Measurements from ENCODE around the gene TMEM175. TPM values are rescaled to one million over a fixed set of nuclear protein-coding genes. Genes with fewer than 3 reads are reported as not detected.
"Not testable (repeated sequence)": the region's sequence is repeated elsewhere in the genome, so short reads cannot be mapped to it uniquely, and the experiment has no call there.

TMEM175 gene
- total RNA-seq, 2 donors from 2014 or later: 36.9 to 43.6 TPM

DNA sequence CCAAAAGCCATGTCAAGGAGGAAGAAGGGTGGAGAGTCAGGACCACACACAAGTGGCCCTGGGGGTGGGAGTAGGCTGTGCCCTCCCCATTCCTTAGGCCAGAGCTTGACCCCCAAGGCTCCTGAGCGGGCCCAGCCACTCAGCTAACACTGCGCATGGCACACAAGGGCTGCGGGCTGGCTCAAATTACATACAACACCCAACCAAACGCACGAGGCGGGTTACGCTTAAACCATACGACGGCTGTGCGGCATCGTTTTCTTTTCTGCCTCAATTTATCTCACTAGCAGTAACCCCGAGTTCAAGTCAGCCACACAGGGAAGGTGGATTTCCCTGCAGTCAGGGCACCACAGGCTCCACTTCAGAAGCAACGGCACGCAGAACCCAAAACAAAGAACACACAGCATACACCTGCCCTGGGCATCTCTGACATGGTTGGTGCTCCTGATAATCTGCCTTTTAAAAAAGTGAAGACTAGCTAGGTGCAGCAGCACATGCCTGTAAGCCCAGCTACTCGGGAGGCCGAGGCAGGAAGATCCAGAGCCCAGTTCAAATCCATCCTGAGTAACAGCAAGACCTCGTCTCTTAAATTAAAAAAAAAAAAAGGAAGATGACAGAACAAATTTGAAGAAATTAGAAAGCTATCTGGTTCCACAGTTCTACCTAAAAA is 3.0 kb upstream of the TMEM175 start:
- H3K27me3 Mint-ChIP-seq: no peaks in the 10 kb centered on the region
- H3K27ac Mint-ChIP-seq: peak overlapping the region; percentile 60
- H3K4me1 Mint-ChIP-seq: peaks cover 44% of the 10 kb centered on the region
- H3K36me3 Mint-ChIP-seq (ENCODE audit: low read depth): no peaks in the 10 kb centered on the region
- ATAC-seq (no peak), DNase-seq (no peak)
- no peaks in the 10 kb centered on the region for H3K9me3 ChIP-seq (ENCODE audit: control insufficient read depth, low read length, poor library complexity, severe bottlenecking)
- no peak overlapping the region for H3K4me3 Mint-ChIP-seq

DNA sequence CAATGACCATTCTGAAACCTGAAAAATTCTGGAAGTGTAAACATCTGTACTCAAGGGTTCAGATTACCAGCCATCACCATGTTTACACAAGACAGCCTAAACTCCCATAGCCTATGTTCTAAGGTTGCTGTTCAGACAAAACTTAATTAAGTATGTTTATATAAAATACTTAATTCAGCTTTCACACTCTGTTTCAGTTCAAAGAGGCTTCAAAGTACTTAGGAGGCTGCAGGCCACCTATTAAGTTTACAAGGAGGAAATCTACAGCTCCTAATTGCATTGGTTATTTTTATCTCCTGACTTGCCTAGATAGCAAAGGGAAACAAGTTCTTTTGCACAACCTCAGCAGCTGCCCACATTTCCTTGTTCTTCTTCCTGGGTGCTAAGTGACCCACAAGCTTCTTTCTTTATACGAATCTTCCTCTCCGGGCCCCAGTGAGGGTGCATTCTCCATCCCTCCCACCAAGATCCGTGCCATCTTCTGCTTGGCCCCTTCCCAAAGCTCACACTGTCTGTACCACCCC is 2.2 kb upstream of the TMEM175 start:
- ATAC-seq: no peak
- Mint-ChIP-seq H3K4me1 (peaks cover 43% of the 10 kb centered on the region), H3K27me3 (no peaks in the 10 kb centered on the region), H3K4me3 (peak overlapping the region; percentile 96), H3K27ac (peak overlapping the region; percentile 96), H3K36me3 (ENCODE audit: low read depth) (no peaks in the 10 kb centered on the region)
- no peaks in the 10 kb centered on the region for H3K9me3 ChIP-seq (ENCODE audit: control insufficient read depth, low read length, poor library complexity, severe bottlenecking)
- no peak for DNase-seq

DNA sequence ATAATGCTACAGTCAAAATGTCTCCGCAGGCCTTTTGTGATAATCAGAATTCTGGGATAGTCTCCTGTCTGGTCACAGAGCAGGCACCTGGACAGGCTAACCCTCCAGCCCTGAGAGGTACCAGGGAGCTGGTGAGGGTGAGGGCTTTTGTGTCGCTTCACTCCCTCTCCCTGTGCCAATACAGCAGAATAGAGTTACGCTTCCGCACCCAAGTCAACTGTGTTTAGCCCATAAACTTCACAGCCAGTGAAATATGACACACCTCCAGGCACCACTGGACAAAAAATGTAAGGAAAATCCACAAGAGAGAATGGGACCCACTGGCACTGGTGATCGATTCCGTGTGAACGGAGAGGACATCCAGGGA is 1.4 kb upstream of the TMEM175 start:
- Mint-ChIP-seq H3K4me3 (peak overlapping the region; percentile 96), H3K36me3 (ENCODE audit: low read depth) (no peaks in the 10 kb centered on the region), H3K27ac (peak overlapping the region; percentile 96), H3K4me1 (peaks cover 39% of the 10 kb centered on the region), H3K27me3 (no peaks in the 10 kb centered on the region)
- no peak for ATAC-seq
- H3K9me3 ChIP-seq (ENCODE audit: control insufficient read depth, low read length, poor library complexity, severe bottlenecking): no peaks in the 10 kb centered on the region
- DNase-seq: no peak

DNA sequence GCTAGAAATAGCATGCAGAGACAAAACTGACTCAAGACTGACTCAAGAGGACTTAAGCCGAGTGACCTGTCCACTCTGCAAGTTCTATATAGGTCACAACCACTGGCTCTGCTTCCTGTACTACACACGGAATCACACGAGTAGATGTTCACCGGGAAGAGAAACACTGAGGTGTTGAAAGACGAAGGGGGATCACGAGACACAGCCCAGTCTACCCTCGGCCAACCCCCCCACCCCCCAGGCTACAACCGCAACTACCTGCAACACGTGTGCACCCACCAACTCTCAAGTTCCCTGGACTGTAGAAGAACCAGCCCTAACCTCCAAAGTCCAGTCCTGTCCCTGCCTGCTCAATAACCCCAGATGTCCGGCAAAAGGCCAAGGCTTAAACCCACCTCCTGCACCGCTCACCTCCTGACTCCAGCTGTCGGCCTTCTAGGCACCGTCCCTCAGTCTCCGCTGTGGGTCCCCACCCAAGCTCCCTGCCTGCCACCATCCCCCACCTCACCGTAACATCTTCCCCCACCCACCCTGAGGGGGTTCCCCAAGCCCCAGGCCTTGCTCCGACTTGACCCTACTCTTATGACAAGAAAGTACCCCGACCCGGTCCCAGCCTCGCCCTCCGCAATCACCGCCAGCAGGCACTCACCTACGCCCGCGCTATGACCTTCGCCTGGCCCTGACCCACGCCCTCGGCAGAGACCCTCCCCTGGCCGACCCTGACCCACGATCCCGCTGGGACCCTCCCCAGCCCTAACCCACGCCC is 883 bp upstream of the TMEM175 start:
- ATAC-seq (peak; percentile 8), DNase-seq (peak in 1 of 3 donors; percentile 21)
- H3K36me3 Mint-ChIP-seq (ENCODE audit: low read depth): no peaks in the 10 kb centered on the region
- H3K4me1 Mint-ChIP-seq: peaks cover 38% of the 10 kb centered on the region
- peak overlapping the region; percentile 96 for H3K4me3 Mint-ChIP-seq
- no peaks in the 10 kb centered on the region for H3K27me3 Mint-ChIP-seq
- H3K9me3 ChIP-seq (ENCODE audit: control insufficient read depth, low read length, poor library complexity, severe bottlenecking): no peaks in the 10 kb centered on the region
- H3K27ac Mint-ChIP-seq: peak overlapping the region; percentile 96

DNA sequence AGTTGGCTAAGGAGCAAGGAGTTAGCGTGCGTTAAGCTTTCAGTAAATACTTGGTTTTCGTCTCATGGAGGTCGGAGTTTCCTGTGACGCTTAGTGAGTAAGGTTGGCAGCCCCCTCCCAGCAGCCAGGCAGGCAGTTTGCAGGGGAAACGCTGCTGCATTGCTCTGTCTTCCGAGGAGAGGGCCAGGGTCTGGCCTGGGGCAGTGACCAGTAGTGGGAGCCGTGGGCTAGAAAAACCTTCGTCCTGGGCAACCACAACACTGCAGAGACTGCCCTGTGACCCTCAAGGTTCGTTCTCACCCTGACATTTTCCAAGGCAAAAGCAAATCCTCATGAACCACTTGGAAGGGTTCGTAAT is 432 bp downstream of the TMEM175 start:
- H3K4me1 Mint-ChIP-seq: peaks cover 38% of the 10 kb centered on the region
- H3K9me3 ChIP-seq (ENCODE audit: control insufficient read depth, low read length, poor library complexity, severe bottlenecking): no peaks in the 10 kb centered on the region
- ATAC-seq (no peak), DNase-seq (no peak)
- peak overlapping the region; percentile 96 for H3K27ac Mint-ChIP-seq
- no peaks in the 10 kb centered on the region for H3K36me3 Mint-ChIP-seq (ENCODE audit: low read depth)
- H3K27me3 Mint-ChIP-seq: no peaks in the 10 kb centered on the region
- peak overlapping the region; percentile 96 for H3K4me3 Mint-ChIP-seq

DNA sequence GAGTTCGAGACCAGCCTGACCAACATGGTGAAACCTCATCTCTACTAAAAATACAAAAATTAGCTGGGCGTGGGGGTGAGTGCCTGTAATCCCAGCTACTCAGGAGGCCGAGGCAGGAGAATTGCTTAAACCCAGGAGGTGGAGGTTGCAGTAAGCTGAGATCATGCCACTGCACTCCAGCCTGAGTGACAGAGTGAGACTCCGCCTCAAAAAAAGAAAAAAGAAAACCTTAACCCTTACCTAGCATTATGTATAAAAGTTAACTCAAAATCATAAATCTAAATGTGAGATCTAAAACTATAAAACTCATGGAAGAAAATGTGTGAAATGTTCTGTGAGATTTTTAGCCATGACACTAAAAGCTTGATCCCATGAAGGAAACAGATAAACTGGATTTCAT is 7.2 kb downstream of the TMEM175 start:
- H3K36me3 Mint-ChIP-seq (ENCODE audit: low read depth); H3K9me3 ChIP-seq (ENCODE audit: control insufficient read depth, low read length, poor library complexity, severe bottlenecking); DNase-seq; H3K27ac Mint-ChIP-seq; H3K4me3 Mint-ChIP-seq; H3K4me1 Mint-ChIP-seq; ATAC-seq; H3K27me3 Mint-ChIP-seq: not testable (repeated sequence)

DNA sequence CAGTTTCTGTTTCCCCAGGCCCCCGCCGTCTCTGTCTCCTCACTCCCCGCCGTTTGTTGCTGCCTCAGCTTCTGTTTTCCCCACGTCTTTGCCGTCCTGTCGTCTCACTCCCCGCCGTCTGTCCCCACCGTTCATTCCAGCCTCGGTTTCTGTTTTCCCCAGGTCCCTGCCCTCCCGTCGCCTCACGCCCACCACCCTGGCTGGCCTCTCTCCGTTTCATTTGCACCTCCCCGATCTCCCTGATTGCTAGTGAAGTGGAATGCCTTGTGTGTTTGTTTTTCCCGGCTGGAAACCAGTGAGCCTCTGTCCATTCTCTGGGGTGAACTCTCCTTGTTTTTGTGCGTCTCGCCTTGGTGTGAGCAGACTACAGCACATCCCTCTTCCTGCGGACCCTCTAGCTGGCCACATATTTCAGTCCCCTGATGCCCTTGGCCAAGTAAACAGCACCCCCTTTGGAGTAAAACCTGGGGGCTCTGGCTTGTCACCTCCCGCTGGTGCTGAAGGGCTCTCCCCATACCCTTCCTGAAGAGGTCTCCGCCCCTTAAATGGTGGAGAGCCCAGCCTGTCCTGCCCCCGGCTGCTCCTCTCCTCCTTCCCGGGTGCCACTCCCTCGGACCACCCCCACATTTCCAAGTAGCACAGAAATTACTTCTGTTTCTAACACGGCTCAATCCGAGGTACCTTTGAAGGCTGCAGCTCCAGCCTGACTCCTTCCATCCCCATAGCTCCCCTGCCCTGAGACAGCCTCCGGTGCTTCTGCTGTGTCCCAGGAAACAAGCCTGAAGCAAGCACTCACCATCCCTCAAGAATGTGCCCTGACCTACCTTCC is 13.2 kb downstream of the TMEM175 start:
- DNase-seq (no peak), ATAC-seq (no peak)
- H3K9me3 ChIP-seq (ENCODE audit: control insufficient read depth, low read length, poor library complexity, severe bottlenecking): no peaks in the 10 kb centered on the region
- Mint-ChIP-seq H3K4me1 (peaks cover 9% of the 10 kb centered on the region), H3K4me3 (no peak overlapping the region), H3K27me3 (no peaks in the 10 kb centered on the region), H3K36me3 (ENCODE audit: low read depth) (no peaks in the 10 kb centered on the region), H3K27ac (peak overlapping the region; percentile 39)

DNA sequence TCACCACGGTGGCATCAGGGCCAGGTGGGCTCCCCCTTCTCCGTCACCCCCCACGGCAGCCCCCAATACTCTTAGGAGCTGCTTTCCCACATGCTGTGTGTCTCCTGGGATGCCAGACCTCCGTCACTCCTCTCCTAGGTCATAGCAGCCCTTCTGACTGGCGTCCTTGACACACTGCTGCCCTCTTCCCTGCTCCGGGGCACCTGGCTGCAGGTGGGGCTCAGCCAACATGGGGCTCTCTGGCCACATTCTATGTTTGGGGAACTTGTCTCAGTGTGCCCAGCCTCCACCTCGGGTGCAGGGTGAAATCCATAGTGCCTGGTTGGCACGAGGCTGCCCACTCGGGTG is 13.8 kb downstream of the TMEM175 start:
- Mint-ChIP-seq H3K4me3 (no peak overlapping the region), H3K4me1 (peaks cover 9% of the 10 kb centered on the region), H3K27me3 (no peaks in the 10 kb centered on the region), H3K36me3 (ENCODE audit: low read depth) (no peaks in the 10 kb centered on the region), H3K27ac (no peak overlapping the region)
- DNase-seq: no peak
- no peak for ATAC-seq
- H3K9me3 ChIP-seq (ENCODE audit: control insufficient read depth, low read length, poor library complexity, severe bottlenecking): no peaks in the 10 kb centered on the region

DNA sequence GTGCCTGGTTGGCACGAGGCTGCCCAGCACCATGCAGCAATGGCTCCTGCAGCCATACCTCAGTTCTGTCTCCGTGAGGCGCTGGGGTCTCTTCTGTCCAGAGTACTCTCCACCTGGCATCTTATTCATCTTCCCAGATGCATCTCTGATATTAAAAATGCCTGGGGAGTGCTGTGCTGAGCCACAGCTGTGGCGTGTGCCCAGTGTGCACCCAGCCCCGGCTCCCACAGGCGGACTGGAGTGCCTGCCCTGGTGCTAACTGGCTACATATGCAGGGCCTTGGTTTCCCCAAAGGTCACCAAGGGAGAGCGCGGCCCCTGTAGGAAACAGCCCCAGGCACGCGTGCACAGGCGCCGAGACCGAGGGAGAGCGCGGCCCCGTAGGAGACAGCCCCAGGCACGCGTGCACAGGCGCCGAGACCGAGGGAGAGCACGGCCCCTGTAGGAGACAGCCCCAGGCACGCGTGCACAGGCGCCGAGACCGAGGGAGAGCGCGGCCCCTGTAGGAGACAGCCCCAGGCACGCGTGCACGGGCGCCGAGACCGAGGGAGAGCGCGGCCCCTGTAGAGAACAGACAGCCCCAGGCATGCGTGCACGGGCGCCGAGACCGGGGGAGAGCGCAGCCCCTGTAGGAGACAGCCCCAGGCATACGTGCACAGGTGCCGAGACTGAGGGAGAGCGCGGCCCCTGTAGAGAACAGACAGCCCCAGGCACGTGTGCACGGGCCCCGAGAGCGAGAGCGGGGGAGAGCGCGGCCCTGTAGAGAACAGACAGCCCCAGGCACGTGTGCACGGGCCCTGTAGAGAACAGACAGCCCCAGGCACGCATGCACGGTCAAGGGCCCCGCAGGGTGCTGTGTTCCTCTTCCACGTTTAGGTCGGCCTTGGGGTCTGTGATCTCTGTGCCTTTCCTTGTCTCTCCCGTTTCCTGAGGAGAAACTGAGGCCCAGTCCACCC is 14.5 kb downstream of the TMEM175 start:
- no peaks in the 10 kb centered on the region for H3K27me3 Mint-ChIP-seq
- peaks cover 9% of the 10 kb centered on the region for H3K4me1 Mint-ChIP-seq
- H3K4me3 Mint-ChIP-seq: no peak overlapping the region
- H3K36me3 Mint-ChIP-seq (ENCODE audit: low read depth): no peaks in the 10 kb centered on the region
- ATAC-seq (no peak), DNase-seq (no peak)
- no peaks in the 10 kb centered on the region for H3K9me3 ChIP-seq (ENCODE audit: control insufficient read depth, low read length, poor library complexity, severe bottlenecking)
- H3K27ac Mint-ChIP-seq: no peak overlapping the region

DNA sequence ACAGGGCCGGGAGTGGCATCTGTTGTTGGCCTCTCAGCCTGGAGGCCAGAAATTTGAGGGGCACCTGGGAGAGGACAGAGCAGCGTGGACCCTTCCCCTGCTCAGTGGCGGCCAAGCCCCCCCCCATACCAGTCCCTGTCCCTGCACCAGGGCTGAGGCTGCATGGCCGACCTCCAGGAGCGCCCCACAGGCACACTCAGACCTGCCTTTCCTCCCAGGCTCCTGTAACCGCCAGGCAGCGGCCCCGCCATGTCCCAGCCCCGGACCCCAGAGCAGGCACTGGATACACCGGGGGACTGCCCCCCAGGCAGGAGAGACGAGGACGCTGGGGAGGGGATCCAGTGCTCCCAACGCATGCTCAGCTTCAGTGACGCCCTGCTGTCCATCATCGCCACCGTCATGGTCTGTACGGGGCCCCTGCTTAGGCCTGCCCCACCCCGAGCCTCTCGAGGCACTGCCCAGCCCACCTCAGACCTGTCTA is 15.3 kb downstream of the TMEM175 start:
- Mint-ChIP-seq H3K4me3 (no peak overlapping the region), H3K27ac (no peak overlapping the region), H3K4me1 (peaks cover 11% of the 10 kb centered on the region), H3K36me3 (ENCODE audit: low read depth) (no peaks in the 10 kb centered on the region), H3K27me3 (no peaks in the 10 kb centered on the region)
- DNase-seq (peak in 1 of 3 donors; percentile 6), ATAC-seq (no peak)
- no peaks in the 10 kb centered on the region for H3K9me3 ChIP-seq (ENCODE audit: control insufficient read depth, low read length, poor library complexity, severe bottlenecking)

DNA sequence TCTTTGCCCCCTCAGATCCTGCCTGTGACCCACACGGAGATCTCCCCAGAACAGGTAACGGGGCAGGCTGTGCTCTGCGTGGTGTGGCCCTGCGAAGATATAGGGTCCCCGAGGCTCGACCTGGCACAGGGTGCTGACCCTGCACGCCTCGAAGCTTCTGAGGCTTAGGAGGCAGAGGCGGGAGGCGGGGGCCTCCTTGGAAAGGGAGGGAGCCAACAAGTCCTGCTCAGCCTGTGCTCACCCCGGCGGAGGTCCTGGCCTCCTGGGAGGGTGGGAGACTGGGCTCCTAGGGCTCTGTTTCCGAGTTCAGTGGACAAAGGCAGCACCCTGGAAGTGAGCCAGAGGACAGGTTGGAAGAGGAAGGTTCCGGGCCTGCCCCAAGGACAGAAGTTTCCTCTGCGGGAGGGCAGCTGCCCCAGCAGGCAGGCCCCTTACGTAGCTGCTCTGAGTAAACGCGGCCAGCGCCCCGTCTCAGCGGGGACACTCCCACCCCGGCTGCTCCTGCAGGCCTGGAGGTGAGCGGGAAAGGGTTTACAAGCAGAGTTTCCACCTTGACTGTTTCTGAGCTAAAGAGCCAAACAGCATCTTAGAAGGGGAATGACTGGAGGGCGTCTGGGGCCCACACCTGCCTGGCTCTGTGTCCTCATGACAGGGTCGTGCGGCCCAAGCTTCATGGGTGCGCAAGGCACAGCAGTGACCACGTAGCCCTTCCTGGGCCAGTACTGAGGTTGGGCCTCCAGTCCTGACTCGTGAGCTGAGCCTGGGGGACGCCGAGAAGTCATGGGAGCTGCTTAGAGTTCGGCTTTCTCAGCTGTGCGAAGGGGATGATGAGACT is 16.1 kb downstream of the TMEM175 start:
- Mint-ChIP-seq H3K27me3 (no peaks in the 10 kb centered on the region), H3K27ac (no peak overlapping the region)
- no peak for ATAC-seq

DNA sequence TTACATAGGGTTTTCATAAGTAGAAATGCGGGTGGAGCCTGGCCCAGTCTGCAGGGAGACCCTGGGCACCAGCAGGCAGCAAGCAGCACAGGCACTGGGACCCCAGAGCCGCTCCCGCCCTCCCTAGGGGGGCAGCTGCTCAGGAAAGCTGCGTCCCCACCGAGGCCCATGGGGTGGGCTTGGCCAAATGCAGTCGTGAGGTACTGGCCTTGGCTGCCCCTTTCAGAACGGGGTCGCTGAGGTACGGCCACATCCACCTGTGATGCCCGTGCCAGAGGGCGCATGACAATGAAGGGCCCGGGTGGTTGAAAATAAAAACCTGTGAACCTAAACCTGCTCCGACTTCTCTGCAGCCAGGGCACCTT is 16.7 kb downstream of the TMEM175 start:
- ATAC-seq (no peak), DNase-seq (no peak)
- peaks cover 9% of the 10 kb centered on the region for H3K4me1 Mint-ChIP-seq
- no peak overlapping the region for H3K4me3 Mint-ChIP-seq
- H3K36me3 Mint-ChIP-seq (ENCODE audit: low read depth): no peaks in the 10 kb centered on the region
- H3K27ac Mint-ChIP-seq: no peak overlapping the region
- no peaks in the 10 kb centered on the region for H3K9me3 ChIP-seq (ENCODE audit: control insufficient read depth, low read length, poor library complexity, severe bottlenecking)
- H3K27me3 Mint-ChIP-seq: no peaks in the 10 kb centered on the region

More for the DNA sequence above, 16.1 kb downstream of the TMEM175 start:
- H3K36me3 Mint-ChIP-seq (ENCODE audit: low read depth): no peaks in the 10 kb centered on the region
- peaks cover 9% of the 10 kb centered on the region for H3K4me1 Mint-ChIP-seq
- no peaks in the 10 kb centered on the region for H3K9me3 ChIP-seq (ENCODE audit: control insufficient read depth, low read length, poor library complexity, severe bottlenecking)
- no peak overlapping the region for H3K4me3 Mint-ChIP-seq
- DNase-seq: no peak
